NCI-H146 treated with DMSO at 0.1 percent for 48 hours (cell line): Measurements from ENCODE around the gene PRPF19.

Experiments
- DNase-seq: peaks from one replicate; lab custom pipeline; 2025; ENCODE audit not compliant: unreplicated experiment; lab: John Stamatoyannopoulos, UW

Gene PRPF19

DNA sequence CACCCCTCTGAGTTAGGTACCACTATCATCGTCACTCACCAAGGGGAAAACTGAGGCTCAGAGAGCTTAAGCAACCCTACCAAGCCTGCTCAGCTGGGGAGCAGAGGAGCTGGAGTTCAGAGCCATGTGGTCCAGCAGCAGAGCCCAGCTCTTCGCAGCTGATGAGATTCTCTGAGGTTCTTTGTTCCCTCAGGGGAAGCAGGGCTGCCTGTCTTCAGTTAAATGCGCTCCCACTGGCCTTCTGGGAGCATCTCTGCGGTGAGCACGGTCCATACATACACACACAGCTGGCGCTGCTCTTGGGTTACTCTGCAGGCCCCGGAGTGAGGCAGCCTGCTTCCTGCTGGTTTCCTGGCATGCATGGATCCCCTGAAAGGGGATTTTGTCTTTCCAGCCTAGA is 45.4 kb downstream of the PRPF19 start:
- peak; percentile 2 for DNase-seq

GRCh38 chr11:60859616-60860250 is 46.7 kb downstream of the PRPF19 start:
- DNase-seq, result no peak

DNA sequence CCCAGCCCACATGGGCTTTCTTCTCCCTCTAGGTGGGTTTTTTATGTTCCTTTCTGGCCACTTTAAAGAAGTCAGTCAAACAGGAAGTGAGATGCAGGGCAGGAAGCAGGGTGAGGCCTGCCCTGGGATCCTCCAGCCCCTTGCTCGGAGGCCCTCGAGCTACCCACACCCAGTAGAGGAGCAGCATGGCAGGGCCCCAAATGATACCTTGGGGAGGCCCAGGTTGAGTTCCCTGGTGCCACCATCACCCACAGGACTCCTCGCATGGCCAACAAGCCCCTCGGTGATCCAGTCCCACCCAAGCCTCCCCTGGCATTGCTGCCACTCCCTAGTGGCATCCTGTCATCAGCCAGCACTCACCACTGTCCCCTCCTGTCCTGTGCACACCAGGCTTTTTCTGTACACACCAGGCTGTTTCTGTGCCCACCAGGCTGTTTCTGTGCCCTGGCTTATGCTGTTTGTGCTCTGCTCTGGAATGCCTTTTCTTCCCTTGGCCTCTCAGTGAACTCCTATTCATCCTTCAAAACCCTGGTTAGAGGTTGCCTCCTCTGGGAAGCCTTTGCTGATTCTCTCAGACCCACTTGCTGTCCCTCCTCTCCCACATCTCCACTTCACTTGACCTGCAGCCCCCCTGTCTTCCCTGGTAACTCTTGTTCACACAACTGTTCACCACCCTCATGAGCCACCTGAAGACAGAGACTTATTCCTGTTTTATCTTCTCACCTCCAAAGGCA is 47.5 kb downstream of the PRPF19 start:
- DNase-seq, result no peak

- no peak for DNase-seq
These were observed 48.1 kb downstream of the PRPF19 start for GRCh38 chr11:60858236-60858635.

DNA sequence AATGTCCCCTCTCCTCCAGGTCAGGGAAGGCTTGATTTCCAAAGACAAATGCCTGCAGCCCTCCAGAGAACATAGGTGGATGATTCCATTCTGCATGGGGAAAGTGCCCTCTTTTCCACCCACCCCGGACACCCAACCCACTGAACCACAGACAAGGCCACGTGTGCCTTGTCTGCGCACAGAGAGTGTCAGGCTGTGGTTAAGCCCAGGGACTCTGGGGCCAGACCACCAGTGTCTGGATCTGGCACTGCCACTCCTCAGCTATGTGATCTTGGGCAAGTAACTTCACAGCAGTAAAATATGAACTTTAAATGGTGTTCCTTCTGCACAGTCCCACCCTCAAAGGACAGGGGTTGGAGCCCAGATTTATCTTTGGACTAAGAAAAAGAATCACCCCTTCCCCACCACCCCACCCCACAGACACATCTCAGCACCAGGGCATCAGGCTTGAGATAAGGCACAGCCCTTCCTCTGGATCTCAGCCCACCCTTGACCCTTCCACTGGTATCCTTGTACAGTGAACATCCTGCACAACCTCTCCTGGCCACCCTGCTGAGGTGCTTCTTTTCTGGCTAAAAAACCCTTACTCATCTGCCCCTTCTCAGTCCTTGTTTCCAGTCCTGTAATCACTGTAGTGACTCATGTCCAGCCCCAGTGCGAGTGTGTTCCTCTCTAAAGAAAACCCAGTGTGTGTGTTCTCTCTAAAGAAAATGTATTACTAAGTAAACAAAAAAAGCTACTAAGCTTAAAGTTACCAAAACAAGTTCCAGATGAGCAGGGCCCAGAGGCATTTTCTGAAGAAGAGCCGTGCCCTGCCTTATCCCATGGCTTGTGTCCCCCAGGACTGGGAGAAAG is 48.8 kb downstream of the PRPF19 start:
- DNase-seq, result no peak

GRCh38 chr11:60855726-60856633 is 50.4 kb downstream of the PRPF19 start, which contains the start of gene PTGDR2:
PTGDR2 (minus strand) TSS chr11:60855950; CDS start chr11:60853722, 2,228 bp downstream.
- DNase-seq, result no peak

DNA sequence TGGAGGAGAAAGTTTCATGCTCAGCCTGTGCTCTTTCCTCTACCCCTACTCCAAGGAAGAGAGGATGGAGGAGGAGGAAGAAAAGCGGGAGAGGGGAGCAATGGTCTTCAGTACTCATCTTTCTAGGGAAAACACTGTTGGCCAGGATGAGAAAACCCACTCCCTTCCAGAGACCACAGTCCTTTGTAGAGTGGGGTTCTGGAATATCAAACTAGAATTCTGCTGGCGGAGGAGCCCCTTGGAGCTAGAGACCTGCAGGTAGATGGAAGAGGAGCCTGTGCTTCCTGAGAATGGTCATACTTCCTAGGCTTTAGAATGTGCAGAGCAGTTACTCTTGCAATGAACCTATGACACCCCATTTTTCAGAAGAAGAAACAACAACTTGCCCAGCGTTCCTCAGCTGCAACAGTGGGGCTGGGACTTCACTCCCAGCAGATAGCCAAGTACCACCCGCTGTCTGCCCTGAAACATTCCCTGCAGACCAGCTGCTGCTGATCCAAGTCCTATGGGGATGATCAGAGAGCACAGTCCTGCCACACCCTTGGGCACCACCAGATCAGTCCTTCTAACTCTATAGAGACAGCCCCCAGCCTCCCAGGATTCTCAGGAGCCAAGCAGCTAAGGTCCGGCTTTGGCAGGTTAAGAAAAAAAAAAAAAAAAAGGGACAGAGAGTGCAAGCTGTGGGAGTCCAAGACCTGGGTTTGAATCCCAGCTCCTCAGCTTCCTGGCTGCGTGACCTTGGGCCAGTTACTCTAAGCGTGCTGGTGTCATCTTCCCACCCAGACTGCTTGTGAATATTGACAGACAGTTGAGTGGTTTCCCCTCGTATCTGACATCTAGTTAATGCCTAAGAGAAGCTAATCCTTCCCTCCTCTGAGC is 51.3 kb downstream of the PRPF19 start:
- DNase-seq, result no peak

- no peak for DNase-seq
These were observed 52.1 kb downstream of the PRPF19 start for GRCh38 chr11:60854140-60854846.

DNA sequence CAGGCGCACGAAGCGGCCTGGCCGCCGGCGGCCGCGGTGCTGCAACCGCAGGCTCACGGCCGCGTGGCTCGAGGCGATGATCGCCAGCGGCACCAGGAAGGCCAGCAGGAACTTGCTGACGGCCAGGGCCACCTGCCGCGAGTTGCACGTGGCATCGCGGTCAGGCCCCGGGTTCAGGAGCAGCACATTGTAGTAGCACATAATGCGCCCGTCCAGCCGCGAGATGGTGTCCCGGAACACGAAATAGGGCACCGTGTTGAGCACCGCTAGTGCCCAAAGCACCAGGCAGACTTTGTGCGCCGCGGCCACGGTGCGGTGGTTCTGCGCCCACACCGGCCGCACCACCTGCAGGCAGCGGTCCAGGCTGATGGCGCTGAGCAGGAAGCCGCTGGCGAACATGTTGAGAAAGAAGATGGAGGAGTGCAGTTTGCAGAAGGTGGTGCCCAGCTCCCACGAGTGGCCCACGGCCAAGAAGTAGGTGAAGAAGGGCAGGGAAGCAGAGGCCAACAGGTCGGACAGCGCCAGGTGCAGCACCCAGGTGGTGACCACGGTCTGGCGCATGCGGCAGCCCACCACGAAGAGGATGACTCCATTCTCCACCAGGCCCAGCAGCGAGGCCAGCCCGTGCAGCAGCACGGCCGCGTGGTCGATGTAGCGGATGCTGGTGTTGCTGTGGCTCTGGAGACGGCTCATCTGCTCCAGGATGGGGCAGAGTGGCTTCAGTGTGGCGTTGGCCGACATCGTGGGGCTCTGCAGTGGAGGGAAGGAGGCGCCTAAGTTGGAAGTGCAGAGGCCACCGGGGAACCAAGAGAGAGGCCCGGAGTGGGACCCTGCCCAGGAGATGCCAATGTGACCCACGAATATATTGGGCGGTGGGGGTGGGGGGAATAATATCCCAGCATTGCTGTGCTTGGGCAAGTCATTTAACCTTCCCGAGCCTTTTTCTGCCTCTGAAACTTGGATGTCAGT is 53.1 kb downstream of the PRPF19 start:
- no peak for DNase-seq

DNA sequence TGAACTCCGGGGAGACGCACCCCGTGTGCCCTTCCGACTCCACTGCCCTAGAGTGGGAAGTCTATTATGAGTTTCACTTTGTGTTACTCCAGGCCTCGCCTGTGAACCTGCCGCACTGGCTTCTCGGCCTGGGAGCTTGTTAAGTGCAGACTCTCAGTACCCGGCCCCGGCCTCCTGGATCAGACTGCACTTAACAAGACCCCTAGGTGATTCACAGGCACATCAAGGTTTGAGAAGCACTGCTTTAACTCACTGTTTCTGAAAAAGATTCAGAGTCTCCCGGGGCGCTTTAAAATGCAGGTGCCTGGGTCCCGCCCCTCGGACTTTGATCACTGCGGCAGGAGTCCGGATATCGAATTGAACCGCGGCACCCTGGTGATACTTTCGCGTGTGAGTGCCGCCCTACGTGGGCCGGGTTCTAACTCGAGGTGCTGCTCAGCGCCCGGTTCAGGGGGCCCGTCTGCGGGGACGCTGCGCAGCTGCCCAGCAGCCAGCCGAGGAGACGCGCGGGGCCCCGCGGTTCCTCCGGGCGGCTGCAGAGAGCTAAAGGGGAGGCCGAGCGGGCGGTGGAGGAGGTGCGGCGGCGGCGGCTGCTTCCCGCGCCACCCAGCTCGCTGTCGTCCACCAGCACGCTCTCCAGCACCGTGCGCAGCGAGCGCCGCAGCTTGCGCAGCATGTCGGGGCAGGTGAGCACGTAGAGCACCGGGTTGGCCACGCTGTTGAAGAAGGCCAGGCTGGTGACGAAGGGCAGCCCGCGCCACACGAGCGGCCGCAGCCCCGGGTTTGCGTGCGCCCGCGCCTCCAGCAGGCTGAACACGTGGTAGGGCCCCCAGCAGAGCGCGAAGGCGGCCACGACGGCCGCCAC is 54.0 kb downstream of the PRPF19 start:
- no peak for DNase-seq

- no peak for DNase-seq
These were observed 54.9 kb downstream of the PRPF19 start for GRCh38 chr11:60851327-60852104.

DNA sequence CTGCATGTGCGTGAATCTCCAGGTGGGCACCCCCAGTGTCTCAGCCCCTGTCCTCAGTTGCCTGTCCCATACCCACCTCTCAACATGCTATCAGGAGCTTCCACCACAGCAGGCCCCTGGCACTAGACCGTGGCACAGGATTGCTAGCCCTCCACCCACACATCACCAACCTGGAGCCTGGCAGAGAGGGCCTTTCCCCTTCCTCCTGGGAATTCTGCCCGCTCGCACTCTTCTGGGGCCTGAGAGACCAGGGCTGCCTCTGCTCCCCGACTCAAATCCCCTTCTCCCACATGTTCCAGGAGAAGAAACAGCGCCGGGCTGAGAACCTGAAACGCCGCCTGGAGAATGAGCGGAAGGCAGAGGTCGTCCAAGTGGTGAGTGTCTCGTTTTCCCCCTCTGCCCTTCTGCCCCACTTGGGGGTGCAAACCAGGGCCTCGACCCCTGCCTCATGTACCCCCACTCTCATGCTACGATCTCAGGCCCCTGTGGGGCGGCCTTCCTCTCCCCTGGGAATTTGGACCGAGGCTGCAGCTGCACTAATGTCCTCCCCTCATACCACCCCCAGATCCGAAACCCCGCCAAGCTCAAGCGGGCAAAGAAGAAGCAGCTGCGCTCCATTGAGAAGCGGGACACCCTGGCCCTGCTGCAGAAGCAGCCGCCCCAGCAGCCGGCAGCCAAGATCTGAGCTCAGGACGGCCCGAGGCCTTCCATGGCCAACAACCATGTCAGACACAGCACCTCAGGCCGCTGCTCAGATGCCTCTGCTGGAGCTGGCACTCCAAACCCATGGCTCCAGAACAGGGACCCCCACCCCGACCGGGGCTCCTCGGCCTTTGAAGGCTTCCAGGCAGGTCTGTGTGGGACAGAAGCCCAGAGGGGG is 56.5 kb downstream of the PRPF19 start:
- no peak for DNase-seq

DNA sequence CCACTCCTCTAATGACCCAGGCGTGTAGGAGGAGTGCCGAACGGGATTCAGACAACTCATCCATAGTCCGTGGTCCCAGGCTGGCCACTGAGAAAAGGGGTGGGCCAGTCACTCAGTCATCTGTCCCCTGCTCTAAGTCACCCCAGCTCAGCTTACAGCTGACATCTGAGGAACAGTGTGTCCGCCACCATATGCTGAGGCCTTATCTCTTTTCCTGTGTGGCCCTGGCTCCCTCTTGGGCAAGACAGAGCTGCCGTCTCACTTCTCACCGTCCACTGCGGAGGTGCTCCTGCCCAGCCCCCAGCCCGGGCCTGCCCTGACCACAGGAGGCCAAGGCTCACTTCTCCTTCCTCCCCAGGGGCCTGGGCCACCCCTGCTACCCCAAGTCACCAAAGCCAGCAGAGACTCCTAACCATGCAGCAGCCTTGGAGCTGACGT is 57.7 kb downstream of the PRPF19 start:
- DNase-seq, result no peak

GRCh38 chr11:60847896-60848295 is 58.5 kb downstream of the PRPF19 start:
- no peak for DNase-seq

DNA sequence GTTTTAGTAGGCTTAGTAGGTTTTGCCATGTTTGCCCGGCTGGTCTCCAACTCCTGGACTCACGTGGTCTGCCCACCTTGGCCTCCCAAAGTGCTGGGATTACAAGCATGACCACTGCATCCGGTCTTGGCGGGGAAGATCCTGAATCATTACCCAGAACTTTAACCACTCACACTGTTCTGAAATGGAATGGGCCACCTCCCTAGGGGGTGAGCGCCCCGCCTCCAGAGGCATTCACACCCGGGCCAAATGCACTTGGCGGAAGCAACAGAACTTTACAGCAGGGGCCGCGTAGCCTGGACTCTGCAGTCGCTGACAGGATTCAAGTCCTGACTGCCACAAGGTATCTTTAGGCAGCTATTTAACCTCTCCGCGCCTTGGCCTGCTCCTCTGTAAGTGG is 59.1 kb downstream of the PRPF19 start:
- no peak for DNase-seq
